Measurements from ENCODE around the gene KIZ. TPM values are rescaled to one million over a fixed set of nuclear protein-coding genes. Genes with fewer than 3 reads are reported as not detected.
"Not testable (repeated sequence)": the region's sequence is repeated elsewhere in the genome, so short reads cannot be mapped to it uniquely, and the experiment has no call there.

The KIZ gene
- total and polyA plus RNA-seq, 2 donors (not counting 1 experiment from before 2014, with no cell fraction given), result 19.7 to 40.4 TPM

DNA sequence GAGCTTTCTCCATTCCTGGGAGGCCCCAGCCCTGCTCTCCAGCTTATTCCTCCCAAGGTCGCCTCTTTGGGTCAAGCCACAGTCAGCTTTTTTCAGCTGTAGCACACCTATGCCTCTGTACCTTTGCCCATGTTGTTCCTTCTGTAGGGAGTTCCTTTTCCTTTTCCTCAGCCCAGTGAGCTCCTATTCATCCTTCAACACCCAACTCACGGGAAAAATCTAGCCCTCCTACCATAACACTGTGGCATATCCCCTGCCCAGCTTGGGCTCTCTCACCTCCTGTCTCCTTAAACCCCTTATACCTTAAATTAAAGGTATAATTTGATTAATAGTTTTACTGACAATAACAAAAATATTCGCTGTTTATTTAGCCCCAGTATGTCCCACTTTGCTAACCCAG lies 118.9 kb downstream of the KIZ start:
- H3K27ac Mint-ChIP-seq, result no peak overlapping the region
- Histone ChIP-seq H3K27ac (ENCODE audit: low read length in 2 of 2) (no peak overlapping the region), H3K27me3 (replicated peaks in 1 of 4; ENCODE audit: control extremely low read depth in 1 of 4, control insufficient read depth in 3 of 4, insufficient read depth in 4 of 4, low read length in 3 of 4) (no peaks in the 10 kb centered on the region), H3K9ac (ENCODE audit: low read length) (no peak overlapping the region), H3K79me2 (ENCODE audit: control insufficient read depth, insufficient read depth, low read length) (no peaks in the 10 kb centered on the region), H3K9me3 (ENCODE audit: control extremely low read depth in 1 of 3, control insufficient read depth in 2 of 3, insufficient read depth in 1 of 3, low read length in 2 of 3) (no peaks in the 10 kb centered on the region), H4K20me1 (ENCODE audit: control insufficient read depth, insufficient read depth, low read length, poor library complexity, severe bottlenecking) (no peaks in the 10 kb centered on the region), H2AFZ (ENCODE audit: insufficient read depth, low read depth, low read length, poor library complexity, severe bottlenecking) (no peak overlapping the region), H3K4me2 (replicated peaks; ENCODE audit: low read depth, low read length, poor library complexity, severe bottlenecking) (no peak overlapping the region), H3K4me1 (ENCODE audit: control insufficient read depth in 2 of 2, insufficient read depth in 2 of 2, low read length in 2 of 2) (no peaks in the 10 kb centered on the region), H3K4me3 (ENCODE audit: control extremely low read depth in 1 of 5, extremely low read depth in 1 of 5, insufficient read depth in 1 of 5, low read depth in 2 of 5, low read length in 4 of 5) (no peak overlapping the region), H3K36me3 (replicated peaks in 1 of 2; ENCODE audit: control extremely low read depth in 1 of 2, control insufficient read depth in 1 of 2, extremely low read depth in 1 of 2, insufficient read depth in 2 of 2, low read length in 1 of 2) (peaks cover 0 to 10% of the 10 kb centered on the region in 2 experiments)
- H3K4me3 Mint-ChIP-seq, result no peak overlapping the region
- no peak for DNase-seq
- CTCF ChIA-PET, result interaction anchor here (0.7 to 2.6 kb wide), 2 partner anchors 9 to 260 kb away, joined by 3 to 20 read pairs; no protein-coding TSS in a partner anchor
- H3K9me3 Mint-ChIP-seq (ENCODE audit: insufficient read depth), result no peaks in the 10 kb centered on the region
- POLR2A ChIA-PET, result no interaction called here
- no peaks in the 10 kb centered on the region for H3K4me1 Mint-ChIP-seq
- no peak for TF ChIP-seq EZH2 (IDR thresholded peaks at IDR 0.05; ENCODE audit: borderline replicate concordance, insufficient read depth, low read depth, low read length, poor library complexity, severe bottlenecking)
- TF ChIP-seq, protein P1, sequence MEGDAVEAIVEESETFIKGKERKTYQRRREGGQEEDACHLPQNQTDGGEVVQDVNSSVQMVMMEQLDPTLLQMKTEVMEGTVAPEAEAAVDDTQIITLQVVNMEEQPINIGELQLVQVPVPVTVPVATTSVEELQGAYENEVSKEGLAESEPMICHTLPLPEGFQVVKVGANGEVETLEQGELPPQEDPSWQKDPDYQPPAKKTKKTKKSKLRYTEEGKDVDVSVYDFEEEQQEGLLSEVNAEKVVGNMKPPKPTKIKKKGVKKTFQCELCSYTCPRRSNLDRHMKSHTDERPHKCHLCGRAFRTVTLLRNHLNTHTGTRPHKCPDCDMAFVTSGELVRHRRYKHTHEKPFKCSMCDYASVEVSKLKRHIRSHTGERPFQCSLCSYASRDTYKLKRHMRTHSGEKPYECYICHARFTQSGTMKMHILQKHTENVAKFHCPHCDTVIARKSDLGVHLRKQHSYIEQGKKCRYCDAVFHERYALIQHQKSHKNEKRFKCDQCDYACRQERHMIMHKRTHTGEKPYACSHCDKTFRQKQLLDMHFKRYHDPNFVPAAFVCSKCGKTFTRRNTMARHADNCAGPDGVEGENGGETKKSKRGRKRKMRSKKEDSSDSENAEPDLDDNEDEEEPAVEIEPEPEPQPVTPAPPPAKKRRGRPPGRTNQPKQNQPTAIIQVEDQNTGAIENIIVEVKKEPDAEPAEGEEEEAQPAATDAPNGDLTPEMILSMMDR (IDR thresholded peaks at IDR 0.05), result no peak
- intact Hi-C loops (cut with micrococcal nuclease), result no loop called here
- ATAC-seq (ENCODE audit: low read depth), result no peak
- H3K27me3 Mint-ChIP-seq, result no peaks in the 10 kb centered on the region
- WGBS (ENCODE audit: insufficient coverage), result 100% methylated on average over 2 of the region's 3 CpGs

DNA sequence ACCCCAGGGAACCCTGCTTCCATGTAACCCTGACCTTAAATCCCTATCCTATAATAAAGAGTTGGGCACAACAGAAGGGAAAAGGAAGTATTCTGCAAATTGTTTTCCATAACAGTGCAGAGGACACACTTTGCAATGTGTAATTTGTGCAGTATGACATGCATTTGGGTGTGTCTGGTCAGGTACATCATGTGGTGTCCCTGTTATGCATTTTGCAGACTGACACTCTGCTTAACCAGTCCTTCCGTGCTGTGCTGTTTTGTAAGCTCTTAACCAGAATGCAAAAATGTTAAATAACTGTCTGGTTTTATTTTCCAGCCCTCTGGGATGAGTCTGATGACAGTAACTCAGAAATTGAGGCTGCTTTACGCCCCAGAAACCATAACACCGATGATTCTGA lies 120.3 kb downstream of the KIZ start:
- TF ChIP-seq, protein P1 (IDR thresholded peaks at IDR 0.05), result no peak
- no peak for TF ChIP-seq EZH2 (IDR thresholded peaks at IDR 0.05; ENCODE audit: borderline replicate concordance, insufficient read depth, low read depth, low read length, poor library complexity, severe bottlenecking)
- Mint-ChIP-seq H3K9me3 (ENCODE audit: insufficient read depth) (no peaks in the 10 kb centered on the region), H3K4me3 (no peak overlapping the region), H3K4me1 (no peaks in the 10 kb centered on the region), H3K27ac (no peak overlapping the region), H3K27me3 (no peaks in the 10 kb centered on the region)
- Histone ChIP-seq H3K4me3 (ENCODE audit: control extremely low read depth in 1 of 5, extremely low read depth in 1 of 5, insufficient read depth in 1 of 5, low read depth in 2 of 5, low read length in 4 of 5) (no peak overlapping the region), H3K27ac (ENCODE audit: low read length in 2 of 2) (no peak overlapping the region), H3K27me3 (replicated peaks in 1 of 4; ENCODE audit: control extremely low read depth in 1 of 4, control insufficient read depth in 3 of 4, insufficient read depth in 4 of 4, low read length in 3 of 4) (no peaks in the 10 kb centered on the region), H3K4me1 (ENCODE audit: control insufficient read depth in 2 of 2, insufficient read depth in 2 of 2, low read length in 2 of 2) (no peaks in the 10 kb centered on the region), H3K9ac (ENCODE audit: low read length) (no peak overlapping the region), H3K9me3 (ENCODE audit: control extremely low read depth in 1 of 3, control insufficient read depth in 2 of 3, insufficient read depth in 1 of 3, low read length in 2 of 3) (no peaks in the 10 kb centered on the region), H2AFZ (ENCODE audit: insufficient read depth, low read depth, low read length, poor library complexity, severe bottlenecking) (no peak overlapping the region), H3K4me2 (replicated peaks; ENCODE audit: low read depth, low read length, poor library complexity, severe bottlenecking) (no peak overlapping the region), H3K79me2 (ENCODE audit: control insufficient read depth, insufficient read depth, low read length) (no peaks in the 10 kb centered on the region), H4K20me1 (ENCODE audit: control insufficient read depth, insufficient read depth, low read length, poor library complexity, severe bottlenecking) (no peaks in the 10 kb centered on the region), H3K36me3 (replicated peaks in 1 of 2; ENCODE audit: control extremely low read depth in 1 of 2, control insufficient read depth in 1 of 2, extremely low read depth in 1 of 2, insufficient read depth in 2 of 2, low read length in 1 of 2) (peaks cover 0 to 7% of the 10 kb centered on the region in 2 experiments)
- WGBS (ENCODE audit: insufficient coverage), result 100% methylated on average over 2 of the region's 3 CpGs
- ATAC-seq (ENCODE audit: low read depth), result no peak
- POLR2A ChIA-PET, result no interaction called here
- no peak for DNase-seq
- CTCF ChIA-PET, result interaction anchor here (2.6 kb wide), 1 partner anchor 11 kb away, joined by 20 read pairs; no protein-coding TSS in a partner anchor
- intact Hi-C loops (cut with micrococcal nuclease), result no loop called here

DNA sequence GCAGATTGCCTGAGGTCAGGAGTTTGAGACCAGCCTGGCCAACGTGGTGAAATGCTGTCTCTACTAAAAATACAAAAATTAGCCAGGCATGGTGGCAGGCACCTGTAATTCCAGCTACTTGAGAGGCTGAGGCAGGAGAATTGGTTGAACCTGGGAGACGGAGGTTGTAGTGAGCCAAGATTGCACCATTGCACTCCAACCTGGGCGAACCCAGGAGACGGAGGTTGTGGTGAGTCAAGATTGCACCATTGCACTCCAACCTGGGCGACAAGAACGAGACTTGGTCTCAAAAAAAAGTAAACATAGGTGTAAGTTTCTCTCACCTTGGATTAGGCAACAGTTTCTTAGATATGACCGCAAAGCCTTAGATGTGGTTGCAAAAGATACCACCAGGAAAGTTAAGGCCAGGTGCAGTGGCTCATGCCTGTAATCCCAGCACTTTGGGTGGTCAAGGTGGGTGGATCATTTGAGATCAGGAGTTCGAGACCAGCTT lies 121.8 kb downstream of the KIZ start:
- H3K4me1 Mint-ChIP-seq; intact Hi-C loops (cut with micrococcal nuclease); H3K79me2 ChIP-seq (ENCODE audit: control insufficient read depth, insufficient read depth, low read length); ATAC-seq (ENCODE audit: low read depth); H3K9me3 Mint-ChIP-seq (ENCODE audit: insufficient read depth); H3K36me3 ChIP-seq (replicated peaks in 1 of 2; ENCODE audit: control extremely low read depth in 1 of 2, control insufficient read depth in 1 of 2, extremely low read depth in 1 of 2, insufficient read depth in 2 of 2, low read length in 1 of 2); H3K9me3 ChIP-seq (ENCODE audit: control extremely low read depth in 1 of 3, control insufficient read depth in 2 of 3, insufficient read depth in 1 of 3, low read length in 2 of 3); CTCF ChIA-PET; H3K27me3 Mint-ChIP-seq; H3K4me1 ChIP-seq (ENCODE audit: control insufficient read depth in 2 of 2, insufficient read depth in 2 of 2, low read length in 2 of 2); H3K27ac ChIP-seq (ENCODE audit: low read length in 2 of 2); H3K4me3 Mint-ChIP-seq; DNase-seq; H3K27me3 ChIP-seq (replicated peaks in 1 of 4; ENCODE audit: control extremely low read depth in 1 of 4, control insufficient read depth in 3 of 4, insufficient read depth in 4 of 4, low read length in 3 of 4); H2AFZ ChIP-seq (ENCODE audit: insufficient read depth, low read depth, low read length, poor library complexity, severe bottlenecking); H3K9ac ChIP-seq (ENCODE audit: low read length); H3K4me2 ChIP-seq (replicated peaks; ENCODE audit: low read depth, low read length, poor library complexity, severe bottlenecking); POLR2A ChIA-PET; H4K20me1 ChIP-seq (ENCODE audit: control insufficient read depth, insufficient read depth, low read length, poor library complexity, severe bottlenecking); H3K27ac Mint-ChIP-seq; H3K4me3 ChIP-seq (ENCODE audit: control extremely low read depth in 1 of 5, extremely low read depth in 1 of 5, insufficient read depth in 1 of 5, low read depth in 2 of 5, low read length in 4 of 5): not testable (repeated sequence)
- WGBS (ENCODE audit: insufficient coverage), result 91% methylated on average over 7 of the region's 8 CpGs
